Spleen (tissue), 11 donors: Measurements from ENCODE around the gene RYR1. TPM values are rescaled to one million over a fixed set of nuclear protein-coding genes. Genes with fewer than 3 reads are reported as not detected.
A peak's percentile ranks its signal among the peaks of the same experiment; 100 is the strongest.
"Not testable (repeated sequence)": the region's sequence is repeated elsewhere in the genome, so short reads cannot be mapped to it uniquely, and the experiment has no call there.

Experiments
- DNase-seq: peaks from one replicate; pipeline ENCODE4 v3.0.0-alpha.2; 2020
- H3K27ac ChIP-seq, 8 donors: fragments of 200-600 bp; sonication (generic) in 7 of 8; 1 replicate in 4 of 8; 2 replicates in 4 of 8; pipeline versions ENCODE4 v1.5.0 to v1.8.0; 2016 to 2021; ENCODE audit warnings: inconsistent platforms in 4 of 8, mild to moderate bottlenecking in 4 of 8, moderate library complexity in 1 of 8
- H3K27me3 ChIP-seq, 7 donors: fragments of 200-600 bp; sonication (generic) in 6 of 7; replicated peaks in 1 of 7; 1 replicate in 4 of 7; 2 replicates in 3 of 7; pipeline versions ENCODE4 v1.5.0 to v1.8.0; 2016 to 2021; ENCODE audit warnings: inconsistent platforms in 3 of 7, mild to moderate bottlenecking in 1 of 7
- H3K36me3 ChIP-seq, 6 donors: fragments of 200-600 bp; sonication (generic) in 5 of 6; 1 replicate in 4 of 6; 2 replicates in 2 of 6; pipeline versions ENCODE4 v1.5.0 to v1.8.0; 2016 to 2021; ENCODE audit warnings: inconsistent platforms in 2 of 6
- H3K4me1 ChIP-seq, 6 donors: fragments of 200-600 bp; sonication (generic) in 5 of 6; 1 replicate in 3 of 6; 2 replicates in 3 of 6; pipeline versions ENCODE4 v1.5.0 to v1.8.0; 2016 to 2021; ENCODE audit warnings: inconsistent platforms in 3 of 6
- H3K4me3 ChIP-seq, 8 donors: fragments of 200-600 bp; sonication (generic) in 7 of 8; 1 replicate in 4 of 8; 2 replicates in 4 of 8; pipeline versions ENCODE4 v1.5.0 to v1.8.0; 2016 to 2021; ENCODE audit warnings: inconsistent platforms in 4 of 8, mild to moderate bottlenecking in 4 of 8, moderate library complexity in 2 of 8
- H3K9me3 ChIP-seq, 8 donors: fragments of 200-600 bp; sonication (generic) in 7 of 8; 1 replicate in 4 of 8; 2 replicates in 4 of 8; pipeline versions ENCODE4 v1.5.0 to v1.8.0; 2016 to 2021; ENCODE audit warnings: inconsistent platforms in 4 of 8
- CTCF ChIP-seq, 11 experiments: fragments of 200-600 bp in 7 of 11; fragments of 450-650 bp in 4 of 11; sonication (generic) in 4 of 11; IDR thresholded peaks in 8 of 11; conservative IDR thresholded peaks in 3 of 11; 1 replicate in 7 of 11; 2 replicates in 4 of 11; pipeline versions ENCODE4 v1.4.0 to v1.8.0; 2016 to 2021; ENCODE audit warnings: antibody characterized with exemption in 11 of 11, inconsistent platforms in 4 of 11, mild to moderate bottlenecking in 1 of 11
- POLR2A ChIP-seq, 3 donors: fragments of 450-650 bp; IDR thresholded peaks; one replicate each; pipeline ENCODE4 v1.5.1; 2017; ENCODE audit warnings: antibody characterized with exemption in 3 of 3, mild to moderate bottlenecking in 1 of 3
- POLR2AphosphoS5 ChIP-seq, 3 donors: sonication (generic); formaldehyde crosslinking; IDR thresholded peaks; one replicate each; pipeline ENCODE4 v1.5.1; 2017; ENCODE audit warnings: antibody characterized with exemption in 3 of 3
- WGBS, 5 donors: extraction: QIAGEN DNeasy Blood & Tissue Kit in 3 of 5; methylation state at CpG; one replicate each; pipeline versions ENCODE4 v1.1.5 to v1.1.7; 2013 to 2018; 5-methylcytosine and 5-hydroxymethylcytosine counted together
- intact Hi-C: fragments of 100-400 bp; cut with DNase I; formaldehyde crosslinking; loops from one replicate; pipeline ENCODE4 v1.15.0; 2023; ENCODE audit warnings: low total_unique reads
- polyA plus RNA-seq, 3 donors: library from polyadenylated mRNA; stranded (reverse); fragments of 200-250 nt; gene quantifications; one replicate each; pipeline ENCODE4 v1.2.1, GENCODE V29; 2013
- total RNA-seq, 7 donors: library from RNA; depleted of rRNA in 3 of 7; stranded (reverse); fragments of >200 nt in 3 of 7; fragmentation: NEBNext Ultra II Directional in 4 of 7; extraction: Animal tissue kit (Norgen Biotek cat#: 25700) in 4 of 7; gene quantifications; one replicate each; pipeline versions ENCODE4 v1.1.0 to v1.2.1, GENCODE V29; 2016 to 2021
- donor health status: healthy with polysubstance abuse.
- donor health status: DM: no; HTN: no; CAD: no; lungs with moderate emphysema.
- donor health status: DM: no; HTN: no; CAD: no.
- donor health status: Bipolar disorder and iron deficiency.
- donor health status: healthy.
- donor health status: DM: no; HTN: no; CAD: no.
- donor health status: DM: yes; HTN: yes; CAD: no.

Gene RYR1
- total and polyA plus RNA-seq, 10 donors: 0.32 to 3.2 (median 1.3) TPM

- TF ChIP-seq POLR2A (IDR thresholded peaks at IDR 0.05) (no peak), CTCF (IDR thresholded peaks at IDR 0.05 in 8 of 11, conservative IDR thresholded peaks at IDR 0.05 in 3 of 11) (no peak), POLR2AphosphoS5 (IDR thresholded peaks at IDR 0.05) (no peak)
- Histone ChIP-seq H3K27me3 (peaks cover 0 to 2% (median 0%) of the 10 kb centered on the region in 7 donors), H3K27ac (peak overlapping the region in 4 of 8 donors; percentile 28 to 66 (median 51)), H3K4me1 (peaks cover 0 to 57% (median 26%) of the 10 kb centered on the region in 6 donors), H3K4me3 (peak overlapping the region in 1 of 8 donors; percentile 41), H3K36me3 (no peaks in the 10 kb centered on the region), H3K9me3 (no peaks in the 10 kb centered on the region)
- no peak for DNase-seq
- intact Hi-C loops: no loop called here
- WGBS, 5 donors: 56 to 69% (median 65%) methylated on average over 7 of the region's 7 CpGs
Measured at GRCh38 chr19:38556521-38557174, 123.2 kb downstream of the RYR1 start.

GRCh38 chr19:38557205-38557799 is 123.8 kb downstream of the RYR1 start:
- peak overlapping the region in 5 of 8 donors; percentile 11 to 66 (median 51) for H3K27ac ChIP-seq
- H3K27me3 ChIP-seq: peaks cover 0 to 8% (median 0%) of the 10 kb centered on the region in 7 donors
- no peaks in the 10 kb centered on the region for H3K9me3 ChIP-seq
- 50 to 72% (median 54%) methylated on average over 12 of the region's 12 CpGs for WGBS, 5 donors
- peaks cover 0 to 63% (median 26%) of the 10 kb centered on the region in 6 donors for H3K4me1 ChIP-seq
- no peaks in the 10 kb centered on the region for H3K36me3 ChIP-seq
- intact Hi-C loops: no loop called here
- TF ChIP-seq CTCF (IDR thresholded peaks at IDR 0.05 in 8 of 11, conservative IDR thresholded peaks at IDR 0.05 in 3 of 11) (peak in 2 of 11 experiments; percentile 6 to 22), POLR2A (IDR thresholded peaks at IDR 0.05) (no peak), POLR2AphosphoS5 (IDR thresholded peaks at IDR 0.05) (peak in 1 of 3 donors; percentile 36)
- peak; percentile 85 for DNase-seq
- H3K4me3 ChIP-seq: peak overlapping the region in 1 of 8 donors; percentile 41

- H3K36me3 ChIP-seq, intact Hi-C loops, DNase-seq, H3K4me3 ChIP-seq, H3K9me3 ChIP-seq: not testable (repeated sequence)
- 70 to 92% (median 90%) methylated on average over 7 of the region's 7 CpGs for WGBS, 5 donors
- Histone ChIP-seq H3K27me3 (peaks cover 0 to 22% (median 2%) of the 10 kb centered on the region in 7 donors), H3K4me1 (peaks cover 0 to 72% (median 26%) of the 10 kb centered on the region in 6 donors), H3K27ac (peak overlapping the region in 6 of 8 donors; percentile 26 to 74 (median 65))
Measured at GRCh38 chr19:38558933-38559332, 125.4 kb downstream of the RYR1 start.

- TF ChIP-seq POLR2AphosphoS5 (IDR thresholded peaks at IDR 0.05) (no peak), CTCF (IDR thresholded peaks at IDR 0.05 in 8 of 11, conservative IDR thresholded peaks at IDR 0.05 in 3 of 11) (no peak), POLR2A (IDR thresholded peaks at IDR 0.05) (no peak)
- H3K4me3 ChIP-seq: no peak overlapping the region
- peaks cover 0 to 71% (median 27%) of the 10 kb centered on the region in 6 donors for H3K4me1 ChIP-seq
- intact Hi-C loops: no loop called here
- DNase-seq: peak; percentile 69
- no peaks in the 10 kb centered on the region for H3K36me3 ChIP-seq
- WGBS, 5 donors: 54 to 70% (median 65%) methylated on average over 13 of the region's 13 CpGs
- peak overlapping the region in 6 of 8 donors; percentile 26 to 74 (median 65) for H3K27ac ChIP-seq
- H3K9me3 ChIP-seq: no peaks in the 10 kb centered on the region
- peaks cover 0 to 30% (median 10%) of the 10 kb centered on the region in 7 donors for H3K27me3 ChIP-seq
Measured at GRCh38 chr19:38559428-38560401, 126.2 kb downstream of the RYR1 start.
